Activated T-cell treated with anti-CD3 and anti-CD28 coated beads for 48 hours (primary cell): Measurements from ENCODE around the gene ATP11A.

ENCODE experiments used
- DNase-seq: peaks from one replicate; pipeline ENCODE4 v3.0.0-alpha.2; 2020; ENCODE audit warnings: low read depth

ATP11A gene

DNA sequence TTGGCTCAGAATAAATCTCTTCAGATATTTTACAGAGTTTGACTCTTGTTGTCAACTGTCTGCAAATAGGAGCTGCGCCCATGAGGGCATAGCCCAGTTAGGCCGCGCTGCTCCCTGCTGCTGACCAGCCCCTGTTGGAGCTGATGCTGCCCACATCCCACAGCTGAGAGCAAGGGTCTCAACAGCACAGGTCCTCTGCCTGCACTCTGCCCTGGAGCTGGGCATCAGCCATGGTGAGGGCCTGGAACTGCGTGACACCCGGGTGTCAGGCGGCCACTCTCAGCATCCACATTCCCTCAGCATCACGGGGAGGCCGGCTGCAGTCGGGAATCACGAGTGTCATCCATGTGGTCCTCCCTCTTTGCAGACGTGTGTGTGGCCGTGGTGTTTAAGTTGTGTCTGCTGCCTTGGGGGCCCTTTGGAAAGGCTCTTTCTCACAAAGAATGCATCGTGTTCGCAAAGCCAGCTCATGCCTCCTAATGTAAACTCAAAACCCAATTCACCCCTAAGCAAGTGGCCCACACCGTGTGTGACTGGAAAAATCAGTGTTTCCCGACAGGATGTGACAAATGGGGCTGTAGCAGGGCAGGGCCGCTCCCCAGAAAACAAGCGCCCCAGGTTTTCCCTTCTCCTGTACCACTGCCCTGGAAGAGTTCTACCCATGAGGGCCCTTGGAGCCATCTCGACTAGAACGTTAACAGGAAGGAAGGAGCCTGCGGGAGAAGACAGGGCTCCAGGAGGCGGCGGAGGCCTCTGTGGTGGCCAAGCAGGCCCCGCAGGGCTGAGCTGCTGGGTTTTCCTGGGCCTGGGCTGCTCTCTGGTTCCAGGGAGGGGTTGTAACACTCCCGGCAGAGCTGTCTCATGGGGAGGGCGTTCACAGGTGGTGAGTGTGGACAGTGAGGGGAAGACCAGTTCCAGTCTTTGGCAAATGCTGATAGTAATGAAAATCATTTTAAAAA, 20.3 kb downstream of the ATP11A start:
- no peak for DNase-seq

DNA sequence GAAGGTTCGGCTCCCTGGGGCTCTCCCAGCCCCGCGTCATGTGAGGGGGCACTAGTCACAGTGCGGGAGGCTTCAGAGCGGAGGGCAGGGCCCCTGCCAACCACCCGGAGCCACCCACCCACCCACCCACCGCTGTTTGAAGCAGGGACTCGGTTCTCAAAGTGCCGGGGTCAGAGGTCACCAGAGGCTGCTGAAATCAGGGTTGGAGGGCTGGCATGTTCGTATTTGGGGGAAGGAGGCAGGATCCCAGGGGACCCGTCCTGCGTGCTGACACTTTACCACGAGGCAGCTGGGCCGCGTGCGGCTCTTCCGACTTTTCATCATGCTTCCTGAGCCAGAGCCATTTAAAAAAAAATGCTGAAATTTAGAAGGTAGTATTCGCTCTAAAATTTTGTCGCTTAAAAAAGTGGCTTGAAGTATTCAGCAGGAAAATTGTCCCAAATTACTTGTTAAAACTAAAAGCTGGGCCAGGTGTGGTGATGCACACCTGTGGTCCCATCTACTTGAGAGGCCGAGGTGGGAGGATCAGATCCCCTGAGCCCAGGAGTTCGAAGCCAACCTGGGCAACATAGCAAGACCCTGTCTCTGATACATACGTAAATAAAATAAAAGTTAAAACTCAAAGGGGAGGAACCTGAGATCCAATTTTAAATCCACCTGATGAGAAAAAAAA, 21.2 kb downstream of the ATP11A start:
- DNase-seq, result no peak

GRCh38 chr13:112711528-112712265, 21.9 kb downstream of the ATP11A start:
- no peak for DNase-seq

- no peak for DNase-seq
These were observed 22.8 kb downstream of the ATP11A start for GRCh38 chr13:112712451-112713207.

- DNase-seq, result no peak
These were observed 23.8 kb downstream of the ATP11A start for GRCh38 chr13:112713517-112714253.

DNA sequence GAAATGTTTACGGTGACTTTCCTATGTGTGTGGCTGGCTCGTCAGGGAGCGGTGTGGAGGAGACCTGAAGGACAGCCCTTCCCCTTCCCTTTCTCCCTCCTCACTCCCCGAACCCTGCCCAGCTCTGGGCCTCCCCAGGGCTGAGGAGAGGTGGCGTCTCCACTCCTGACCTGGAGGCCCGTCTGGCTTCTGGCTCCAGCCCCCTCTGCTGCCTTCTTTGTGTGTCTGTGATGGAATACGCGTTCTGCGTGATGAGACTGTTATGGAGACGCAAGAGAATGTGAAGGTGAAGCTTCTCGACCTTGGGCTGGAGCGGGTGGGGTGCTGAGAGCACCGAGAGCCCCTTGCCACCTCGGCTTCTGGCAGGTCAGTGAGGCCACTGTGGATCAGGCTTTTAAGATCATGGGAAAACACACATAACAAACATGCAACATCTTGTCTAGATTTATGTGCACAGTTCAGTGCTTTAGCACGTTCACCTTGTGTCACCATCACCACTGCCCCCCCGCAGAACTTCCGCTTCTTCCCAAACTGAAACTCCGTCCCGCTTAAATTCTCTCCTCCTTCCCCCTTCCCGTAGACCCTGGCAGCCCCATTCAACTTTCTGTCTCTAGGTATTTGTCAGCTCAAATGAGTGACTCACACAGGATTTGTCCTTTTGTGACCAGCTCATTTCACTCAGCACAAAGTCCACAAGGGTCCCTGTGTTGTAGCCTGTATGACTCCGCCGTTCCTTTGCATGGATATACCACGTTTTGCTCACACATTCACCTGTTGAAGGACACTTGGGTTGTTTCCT, 24.7 kb downstream of the ATP11A start:
- no peak for DNase-seq

DNA sequence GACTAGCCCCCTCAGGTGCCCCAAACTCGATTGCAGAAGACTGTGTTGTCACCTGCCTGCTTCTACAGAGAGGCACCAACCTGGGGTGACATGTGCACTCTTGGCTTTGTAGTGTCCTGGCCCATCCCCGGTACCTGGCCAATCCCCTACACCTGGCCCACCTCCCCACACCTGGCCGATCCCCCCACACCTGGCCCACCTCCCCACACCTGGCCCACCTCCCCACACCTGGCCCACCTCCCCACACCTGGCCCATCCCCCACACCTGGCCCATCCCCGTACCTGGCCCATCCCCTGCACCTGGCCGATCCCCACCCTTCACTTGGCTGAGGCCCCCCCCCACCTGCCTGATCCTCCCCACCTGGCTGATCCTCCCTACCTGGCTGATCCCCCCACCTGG, 25.4 kb downstream of the ATP11A start:
- no peak for DNase-seq

DNA sequence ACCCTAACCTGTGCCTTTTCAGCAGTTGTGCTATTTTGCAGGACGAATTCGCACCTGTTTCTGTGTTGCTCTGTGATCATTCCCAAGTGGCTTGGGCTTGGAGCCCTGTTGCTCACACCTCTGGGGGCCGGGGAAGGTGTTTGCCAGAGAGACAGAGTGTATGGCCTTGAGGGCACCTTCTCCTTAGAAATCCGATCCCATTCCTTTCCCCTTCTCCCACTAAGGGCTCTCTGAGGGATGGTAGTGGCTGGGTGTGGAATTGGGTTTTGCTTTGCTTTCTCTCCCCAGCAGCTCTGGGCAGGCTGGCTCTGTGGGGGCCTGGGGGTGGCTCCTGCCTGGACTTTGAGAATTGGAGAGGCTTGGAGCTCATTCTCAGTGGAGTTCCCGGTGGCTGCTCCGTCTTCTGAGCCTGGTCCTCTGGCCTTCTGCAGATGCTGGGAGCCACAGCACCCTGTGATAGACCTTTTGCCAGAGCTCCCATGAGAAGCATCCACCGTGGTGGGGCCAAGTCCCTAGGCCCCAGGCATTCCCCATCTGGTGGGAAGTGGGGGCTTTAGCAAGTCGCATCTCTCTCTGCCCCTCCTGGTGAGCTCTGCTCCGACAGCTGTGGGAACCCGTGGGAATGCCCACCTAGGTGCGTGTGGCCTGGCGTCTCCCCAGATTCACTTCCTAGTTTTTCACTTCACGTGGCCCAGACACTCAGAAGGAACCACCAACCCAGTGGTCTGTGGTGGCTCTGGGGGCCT, 26.1 kb downstream of the ATP11A start:
- DNase-seq, result no peak

- no peak for DNase-seq
These were observed 26.6 kb downstream of the ATP11A start for GRCh38 chr13:112716461-112716820.

- no peak for DNase-seq
These were observed 27.1 kb downstream of the ATP11A start for GRCh38 chr13:112716841-112717520.

- DNase-seq, result no peak
These were observed 28.5 kb downstream of the ATP11A start for GRCh38 chr13:112718318-112718717.

GRCh38 chr13:112719016-112719415, 29.2 kb downstream of the ATP11A start:
- no peak for DNase-seq

GRCh38 chr13:112719556-112719955, 29.7 kb downstream of the ATP11A start:
- no peak for DNase-seq

GRCh38 chr13:112720251-112720650, 30.4 kb downstream of the ATP11A start:
- DNase-seq, result no peak

DNA sequence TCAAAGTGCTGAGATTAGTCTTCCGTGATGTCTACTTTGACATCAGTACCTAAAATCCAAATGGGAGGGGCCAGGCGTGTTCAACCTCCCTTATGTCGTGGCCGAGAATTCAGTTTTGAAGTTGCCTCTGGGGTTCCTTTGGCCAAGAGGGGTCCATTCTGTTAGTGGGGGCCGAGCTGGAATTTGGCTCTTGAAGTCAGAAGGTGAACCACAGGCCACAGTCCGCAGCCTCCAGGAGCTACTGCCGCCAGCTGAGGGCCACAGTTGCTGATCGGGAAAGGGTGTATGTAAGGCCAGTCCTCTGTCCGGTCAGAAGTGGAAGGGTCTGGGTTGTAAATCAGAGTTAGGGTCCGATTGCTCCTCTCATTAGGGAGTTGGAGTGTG, 31.0 kb downstream of the ATP11A start:
- DNase-seq, result no peak

DNA sequence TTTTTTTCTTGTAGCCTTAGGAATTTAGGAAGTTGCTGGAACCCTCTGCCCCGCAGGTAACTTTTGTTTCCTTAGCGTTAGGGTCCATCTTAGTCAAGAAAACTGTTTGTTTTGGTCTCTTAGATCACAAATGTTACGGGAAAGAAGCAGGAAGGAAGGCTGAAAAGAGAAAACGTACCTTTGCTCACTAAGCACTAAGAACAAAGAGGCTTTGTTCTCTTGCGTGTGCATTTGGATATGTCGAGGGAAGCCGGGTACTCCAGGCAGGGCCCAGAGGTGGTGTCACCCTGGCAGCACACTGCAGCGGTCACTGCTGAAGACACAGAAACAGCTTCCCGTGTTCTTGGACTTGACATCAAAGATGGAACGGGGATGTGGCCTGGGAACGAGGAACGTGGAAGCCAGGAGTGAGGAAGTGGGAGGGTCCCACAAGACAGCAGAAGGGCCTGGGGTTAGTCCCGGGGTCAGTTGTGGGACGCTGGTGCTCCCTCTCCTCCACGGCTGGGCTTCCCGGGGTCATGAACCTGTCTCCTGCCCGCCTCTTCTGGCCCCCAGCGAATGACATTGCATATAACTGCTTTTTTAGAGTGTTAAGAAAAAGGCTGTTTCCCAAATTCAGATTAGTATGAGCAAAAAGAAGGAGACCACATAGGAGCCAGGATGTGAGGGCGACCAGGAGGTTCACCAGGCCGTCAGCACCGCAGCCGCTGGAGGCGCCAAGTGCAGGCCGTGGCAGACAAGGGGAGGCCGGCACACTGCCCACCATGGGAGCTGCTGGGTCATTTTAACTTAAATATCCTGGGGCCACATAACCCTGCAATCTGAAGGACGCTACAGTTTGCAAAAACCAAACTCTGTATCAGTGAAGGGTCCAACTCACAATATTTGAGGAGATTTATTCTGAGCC, 31.6 kb downstream of the ATP11A start:
- no peak for DNase-seq

- DNase-seq, result no peak
These were observed 32.8 kb downstream of the ATP11A start for GRCh38 chr13:112722433-112723263.
